Measurements from ENCODE around the gene CCDC12.
A peak's percentile ranks its signal among the peaks of the same experiment; 100 is the strongest.

CCDC12 gene

GRCh38 chr3:46934498-46935167 is 41.9 kb downstream of the CCDC12 start:
- 81% methylated on average over 8 of the region's 8 CpGs for WGBS

GRCh38 chr3:46934072-46934471 is 42.5 kb downstream of the CCDC12 start:
- Histone ChIP-seq H2AK5ac (ENCODE audit: low read length, severe bottlenecking) (peak overlapping the region; percentile 99), H2BK120ac (ENCODE audit: low read depth, low read length) (no peak overlapping the region), H4K91ac (ENCODE audit: low read length) (no peak overlapping the region), H3K9ac (ENCODE audit: low read length) (peak overlapping the region; percentile 64), H3K4ac (ENCODE audit: low read depth in 1 of 2, low read length in 2 of 2) (no peak overlapping the region), H3K27ac (ENCODE audit: low read length, poor library complexity, severe bottlenecking) (no peak overlapping the region), H2BK15ac (ENCODE audit: low read depth, poor library complexity, severe bottlenecking) (no peak overlapping the region), H4K8ac (ENCODE audit: low read length) (no peak overlapping the region), H3K18ac (ENCODE audit: low read depth in 1 of 2, low read length in 2 of 2) (peak overlapping the region in 1 of 2 experiments; percentile 74), H2BK12ac (ENCODE audit: low read length in 2 of 2) (peak overlapping the region in 1 of 2 experiments; percentile 7), H3K36me3 (ENCODE audit: control insufficient read depth in 1 of 2, insufficient read depth in 2 of 2, low read depth in 1 of 2, low read length in 2 of 2) (peaks cover 30 to 48% of the 10 kb centered on the region in 2 experiments), H3K23ac (ENCODE audit: low read length in 2 of 2) (no peak overlapping the region), H3K27me3 (ENCODE audit: control insufficient read depth in 1 of 2, insufficient read depth in 1 of 2, low read length in 2 of 2) (no peaks in the 10 kb centered on the region), H3K9me3 (ENCODE audit: control insufficient read depth, low read length) (no peaks in the 10 kb centered on the region), H2BK5ac (ENCODE audit: low read depth, low read length, poor library complexity, severe bottlenecking) (no peak overlapping the region), H2AFZ (ENCODE audit: low read depth, low read length) (no peak overlapping the region), H3K4me3 (ENCODE audit: insufficient read depth in 1 of 2, low read depth in 1 of 2, low read length in 2 of 2) (peak overlapping the region in 1 of 2 experiments; percentile 45), H3K14ac (ENCODE audit: low read length in 2 of 2) (no peak overlapping the region), H3K4me1 (ENCODE audit: control insufficient read depth, insufficient read depth, low read depth, low read length) (peaks cover 59% of the 10 kb centered on the region), H3K79me1 (replicated peaks; ENCODE audit: low read length, poor library complexity, severe bottlenecking) (peaks cover 54% of the 10 kb centered on the region), H3K4me2 (ENCODE audit: low read length, poor library complexity, severe bottlenecking) (no peak overlapping the region)
- 55% methylated on average over 2 of the region's 2 CpGs for WGBS
- DNase-seq: no peak

More at GRCh38 chr3:46934498-46935167, 41.9 kb downstream of the CCDC12 start:
- Histone ChIP-seq H4K8ac (ENCODE audit: low read length) (peak overlapping the region; percentile 83), H3K23ac (ENCODE audit: low read length in 2 of 2) (peak overlapping the region in 1 of 2 experiments; percentile 94), H2BK15ac (ENCODE audit: low read depth, poor library complexity, severe bottlenecking) (peak overlapping the region; percentile 82), H3K9ac (ENCODE audit: low read length) (peak overlapping the region; percentile 64), H3K4ac (ENCODE audit: low read depth in 1 of 2, low read length in 2 of 2) (peak overlapping the region; percentile 35 to 81), H3K18ac (ENCODE audit: low read depth in 1 of 2, low read length in 2 of 2) (peak overlapping the region; percentile 90 to 98), H2BK120ac (ENCODE audit: low read depth, low read length) (peak overlapping the region; percentile 85), H3K27me3 (ENCODE audit: control insufficient read depth in 1 of 2, insufficient read depth in 1 of 2, low read length in 2 of 2) (no peaks in the 10 kb centered on the region), H3K4me2 (ENCODE audit: low read length, poor library complexity, severe bottlenecking) (no peak overlapping the region), H3K79me1 (replicated peaks; ENCODE audit: low read length, poor library complexity, severe bottlenecking) (peaks cover 60% of the 10 kb centered on the region), H3K9me3 (ENCODE audit: control insufficient read depth, low read length) (no peaks in the 10 kb centered on the region), H3K4me1 (ENCODE audit: control insufficient read depth, insufficient read depth, low read depth, low read length) (peaks cover 62% of the 10 kb centered on the region), H3K36me3 (ENCODE audit: control insufficient read depth in 1 of 2, insufficient read depth in 2 of 2, low read depth in 1 of 2, low read length in 2 of 2) (peaks cover 32 to 51% of the 10 kb centered on the region in 2 experiments), H4K91ac (ENCODE audit: low read length) (peak overlapping the region; percentile 94), H3K27ac (ENCODE audit: low read length, poor library complexity, severe bottlenecking) (peak overlapping the region; percentile 90), H2AFZ (ENCODE audit: low read depth, low read length) (no peak overlapping the region), H2BK5ac (ENCODE audit: low read depth, low read length, poor library complexity, severe bottlenecking) (no peak overlapping the region), H3K14ac (ENCODE audit: low read length in 2 of 2) (peak overlapping the region in 1 of 2 experiments; percentile 93), H2BK12ac (ENCODE audit: low read length in 2 of 2) (peak overlapping the region; percentile 90 to 97), H3K4me3 (ENCODE audit: insufficient read depth in 1 of 2, low read depth in 1 of 2, low read length in 2 of 2) (peak overlapping the region in 1 of 2 experiments; percentile 45), H2AK5ac (ENCODE audit: low read length, severe bottlenecking) (peak overlapping the region; percentile 99)
- DNase-seq: peak; percentile 61

- Histone ChIP-seq H3K4me3 (ENCODE audit: insufficient read depth in 1 of 2, low read depth in 1 of 2, low read length in 2 of 2) (no peak overlapping the region), H3K4ac (ENCODE audit: low read depth in 1 of 2, low read length in 2 of 2) (peak overlapping the region in 1 of 2 experiments; percentile 21), H3K23ac (ENCODE audit: low read length in 2 of 2) (no peak overlapping the region), H2AFZ (ENCODE audit: low read depth, low read length) (no peak overlapping the region), H2BK15ac (ENCODE audit: low read depth, poor library complexity, severe bottlenecking) (peak overlapping the region; percentile 52), H2AK5ac (ENCODE audit: low read length, severe bottlenecking) (peak overlapping the region; percentile 58), H3K27me3 (ENCODE audit: control insufficient read depth in 1 of 2, insufficient read depth in 1 of 2, low read length in 2 of 2) (no peaks in the 10 kb centered on the region), H2BK120ac (ENCODE audit: low read depth, low read length) (no peak overlapping the region), H3K18ac (ENCODE audit: low read depth in 1 of 2, low read length in 2 of 2) (peak overlapping the region; percentile 10 to 32), H4K91ac (ENCODE audit: low read length) (no peak overlapping the region), H3K9ac (ENCODE audit: low read length) (no peak overlapping the region), H3K9me3 (ENCODE audit: control insufficient read depth, low read length) (peaks cover 4% of the 10 kb centered on the region), H3K79me1 (replicated peaks; ENCODE audit: low read length, poor library complexity, severe bottlenecking) (peaks cover 48% of the 10 kb centered on the region), H2BK12ac (ENCODE audit: low read length in 2 of 2) (peak overlapping the region; percentile 11 to 51), H3K4me1 (ENCODE audit: control insufficient read depth, insufficient read depth, low read depth, low read length) (peaks cover 59% of the 10 kb centered on the region), H3K27ac (ENCODE audit: low read length, poor library complexity, severe bottlenecking) (no peak overlapping the region), H3K14ac (ENCODE audit: low read length in 2 of 2) (peak overlapping the region in 1 of 2 experiments; percentile 2), H2BK5ac (ENCODE audit: low read depth, low read length, poor library complexity, severe bottlenecking) (no peak overlapping the region), H4K8ac (ENCODE audit: low read length) (peak overlapping the region; percentile 57), H3K36me3 (ENCODE audit: control insufficient read depth in 1 of 2, insufficient read depth in 2 of 2, low read depth in 1 of 2, low read length in 2 of 2) (peaks cover 31 to 41% of the 10 kb centered on the region in 2 experiments), H3K4me2 (ENCODE audit: low read length, poor library complexity, severe bottlenecking) (no peak overlapping the region)
- 78% methylated on average over 6 of the region's 6 CpGs for WGBS
- no peak for DNase-seq
Measured at GRCh38 chr3:46933261-46933660, 43.3 kb downstream of the CCDC12 start.

GRCh38 chr3:46932455-46933225 is 43.9 kb downstream of the CCDC12 start:
- Histone ChIP-seq H3K18ac (ENCODE audit: low read depth in 1 of 2, low read length in 2 of 2) (peak overlapping the region; percentile 10 to 84), H3K9ac (ENCODE audit: low read length) (no peak overlapping the region), H3K14ac (ENCODE audit: low read length in 2 of 2) (peak overlapping the region in 1 of 2 experiments; percentile 71), H3K23ac (ENCODE audit: low read length in 2 of 2) (no peak overlapping the region), H3K27me3 (ENCODE audit: control insufficient read depth in 1 of 2, insufficient read depth in 1 of 2, low read length in 2 of 2) (no peaks in the 10 kb centered on the region), H2BK15ac (ENCODE audit: low read depth, poor library complexity, severe bottlenecking) (peak overlapping the region; percentile 30), H2BK5ac (ENCODE audit: low read depth, low read length, poor library complexity, severe bottlenecking) (no peak overlapping the region), H3K27ac (ENCODE audit: low read length, poor library complexity, severe bottlenecking) (no peak overlapping the region), H3K4me3 (ENCODE audit: insufficient read depth in 1 of 2, low read depth in 1 of 2, low read length in 2 of 2) (no peak overlapping the region), H3K4ac (ENCODE audit: low read depth in 1 of 2, low read length in 2 of 2) (peak overlapping the region; percentile 8 to 21), H3K4me2 (ENCODE audit: low read length, poor library complexity, severe bottlenecking) (no peak overlapping the region), H3K9me3 (ENCODE audit: control insufficient read depth, low read length) (peaks cover 6% of the 10 kb centered on the region), H2BK120ac (ENCODE audit: low read depth, low read length) (peak overlapping the region; percentile 71), H2BK12ac (ENCODE audit: low read length in 2 of 2) (peak overlapping the region; percentile 15 to 89), H3K79me1 (replicated peaks; ENCODE audit: low read length, poor library complexity, severe bottlenecking) (peaks cover 48% of the 10 kb centered on the region), H4K91ac (ENCODE audit: low read length) (peak overlapping the region; percentile 39), H2AFZ (ENCODE audit: low read depth, low read length) (no peak overlapping the region), H2AK5ac (ENCODE audit: low read length, severe bottlenecking) (peak overlapping the region; percentile 58), H3K36me3 (ENCODE audit: control insufficient read depth in 1 of 2, insufficient read depth in 2 of 2, low read depth in 1 of 2, low read length in 2 of 2) (peaks cover 31 to 41% of the 10 kb centered on the region in 2 experiments), H3K4me1 (ENCODE audit: control insufficient read depth, insufficient read depth, low read depth, low read length) (peaks cover 56% of the 10 kb centered on the region), H4K8ac (ENCODE audit: low read length) (peak overlapping the region; percentile 1)
- WGBS: 78% methylated on average over 7 of the region's 7 CpGs
- DNase-seq: no peak
